Left ventricle myocardium inferior (tissue), 1 donor: ENCODE data around the gene PCDHB11. TPM values are rescaled to one million over a fixed set of nuclear protein-coding genes. Genes with fewer than 3 reads are reported as not detected.
"Not testable (repeated sequence)": the region's sequence is repeated elsewhere in the genome, so short reads cannot be mapped to it uniquely, and the experiment has no call there.

Experiments
- DNase-seq: peaks from one replicate; pipeline ENCODE4 v3.0.0-alpha.2; 2020
- H3K27ac ChIP-seq: fragments of 200-600 bp; replicated peaks from 2 replicates; pipeline ENCODE4 v1.8.0; 2021
- H3K27me3 ChIP-seq: fragments of 200-600 bp; 2 replicates; pipeline ENCODE4 v1.8.0; 2021; ENCODE audit warnings: low read depth
- H3K36me3 ChIP-seq: fragments of 200-600 bp; 2 replicates; pipeline ENCODE4 v1.8.0; 2021
- H3K4me1 ChIP-seq: fragments of 200-600 bp; 2 replicates; pipeline ENCODE4 v1.8.0; 2021
- H3K4me3 ChIP-seq: fragments of 200-600 bp; 2 replicates; pipeline ENCODE4 v1.8.0; 2021; ENCODE audit warnings: mild to moderate bottlenecking, moderate library complexity
- H3K9me3 ChIP-seq: fragments of 200-600 bp; replicated peaks from 2 replicates; pipeline ENCODE4 v1.8.0; 2021
- CTCF ChIP-seq: fragments of 200-600 bp; IDR thresholded peaks from 2 replicates; pipeline ENCODE4 v1.8.0; 2021; ENCODE audit warnings: antibody characterized with exemption, mild to moderate bottlenecking, borderline replicate concordance
- intact Hi-C: fragments of 100-400 bp; cut with micrococcal nuclease; formaldehyde crosslinking; loops from one replicate; pipeline ENCODE4 v1.11.0; 2022
- total RNA-seq: library from RNA; stranded (reverse); fragmentation: NEBNext Ultra II Directional; extraction: Animal tissue kit (Norgen Biotek cat#: 25700); gene quantifications from one replicate; pipeline ENCODE4 v1.2.1, GENCODE V29; 2021
- donor health status: DM: no; HTN: yes; CAD: no; lungs with severe emphysema.

Gene PCDHB11
- total RNA-seq, 1 donor from 2014 or later, result 0.77 TPM

DNA sequence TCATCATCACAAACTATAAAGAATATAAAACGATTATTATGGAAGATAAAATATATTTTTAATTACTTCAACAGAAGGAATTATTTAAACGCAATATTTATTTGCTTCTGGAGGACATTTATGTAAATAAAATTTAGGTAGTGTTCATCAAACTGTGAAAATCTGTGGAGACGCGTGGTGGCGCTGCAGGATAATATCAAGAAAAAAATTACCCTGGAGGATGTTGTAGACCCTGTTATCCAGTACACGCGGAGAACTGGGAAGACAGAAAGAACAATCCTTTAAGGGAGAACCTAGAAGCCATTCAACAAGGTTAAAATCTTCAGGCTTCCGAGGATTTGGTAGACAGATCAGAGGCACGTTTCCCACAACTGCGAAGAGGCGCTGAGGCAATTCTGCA is 9.1 kb downstream of the PCDHB11 start, which contains the start of gene PCDHB12:
PCDHB12 (plus strand) TSS at position 242 of the 400 bp plus-strand sequence. CDS start 189 bp downstream, outside the sequence.
- H3K27ac ChIP-seq, result no peak within 1 kb of the TSS
- peaks cover 95% of the 10 kb centered on the region for H3K9me3 ChIP-seq
- H3K4me1 ChIP-seq, result no peaks in the 10 kb centered on the region
- peak within 1 kb of the TSS; percentile 46 for H3K4me3 ChIP-seq
- intact Hi-C loops, result no loop called here
- peak; percentile 53 for TF ChIP-seq CTCF
- no peak for DNase-seq
- H3K36me3 ChIP-seq, result peaks cover 3% of the 10 kb centered on the region
- H3K27me3 ChIP-seq, result peaks cover 55% of the 10 kb centered on the region

GRCh38 chr5:141210281-141210680 is 10.9 kb downstream of the PCDHB11 start:
- H3K36me3 ChIP-seq, DNase-seq, H3K4me1 ChIP-seq, H3K27ac ChIP-seq, H3K4me3 ChIP-seq, intact Hi-C loops: not testable (repeated sequence)
- peaks cover 46% of the 10 kb centered on the region for H3K27me3 ChIP-seq
- peaks cover 92% of the 10 kb centered on the region for H3K9me3 ChIP-seq

DNA sequence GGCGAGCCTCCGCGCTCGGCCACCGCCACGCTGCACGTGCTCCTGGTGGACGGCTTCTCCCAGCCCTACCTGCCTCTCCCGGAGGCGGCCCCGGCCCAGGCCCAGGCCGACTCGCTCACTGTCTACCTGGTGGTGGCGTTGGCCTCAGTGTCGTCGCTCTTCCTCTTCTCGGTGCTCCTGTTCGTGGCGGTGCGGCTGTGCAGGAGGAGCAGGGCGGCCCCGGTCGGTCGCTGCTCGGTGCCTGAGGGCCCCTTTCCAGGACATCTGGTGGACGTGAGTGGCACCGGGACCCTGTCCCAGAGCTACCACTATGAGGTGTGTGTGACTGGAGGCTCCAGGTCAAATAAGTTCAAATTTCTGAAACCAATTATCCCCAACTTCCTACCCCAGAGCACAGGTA is 11.4 kb downstream of the PCDHB11 start:
- H3K4me3 ChIP-seq, intact Hi-C loops, H3K27ac ChIP-seq, H3K4me1 ChIP-seq, DNase-seq, H3K36me3 ChIP-seq: not testable (repeated sequence)
- Histone ChIP-seq H3K9me3 (peaks cover 91% of the 10 kb centered on the region), H3K27me3 (peaks cover 46% of the 10 kb centered on the region)

- peaks cover 30% of the 10 kb centered on the region for H3K27me3 ChIP-seq
- intact Hi-C loops, H3K4me1 ChIP-seq: not testable (repeated sequence)
- peak within 1 kb of the TSS; percentile 56 for H3K4me3 ChIP-seq
- peaks cover 21% of the 10 kb centered on the region for H3K36me3 ChIP-seq
- DNase-seq, result peak; percentile 71
- H3K9me3 ChIP-seq, result peaks cover 92% of the 10 kb centered on the region
- TF ChIP-seq CTCF, result peak; percentile 61
- peak within 1 kb of the TSS; percentile 31 for H3K27ac ChIP-seq
Measured at GRCh38 chr5:141213656-141214339, 14.4 kb downstream of the PCDHB11 start, which contains the start of gene PCDHB13. Gene PCDHB13, plus strand, starts transcription at chr5:141213919. Its CDS starts 205 bp downstream, at chr5:141214124.

DNA sequence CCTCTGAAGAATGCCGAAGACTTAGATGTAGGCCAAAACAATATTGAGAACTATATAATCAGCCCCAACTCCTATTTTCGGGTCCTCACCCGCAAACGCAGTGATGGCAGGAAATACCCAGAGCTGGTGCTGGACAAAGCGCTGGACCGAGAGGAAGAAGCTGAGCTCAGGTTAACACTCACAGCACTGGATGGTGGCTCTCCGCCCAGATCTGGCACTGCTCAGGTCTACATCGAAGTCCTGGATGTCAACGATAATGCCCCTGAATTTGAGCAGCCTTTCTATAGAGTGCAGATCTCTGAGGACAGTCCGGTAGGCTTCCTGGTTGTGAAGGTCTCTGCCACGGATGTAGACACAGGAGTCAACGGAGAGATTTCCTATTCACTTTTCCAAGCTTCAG is 15.2 kb downstream of the PCDHB11 start:
- Histone ChIP-seq H3K27me3 (peaks cover 22% of the 10 kb centered on the region), H3K36me3 (peaks cover 28% of the 10 kb centered on the region), H3K9me3 (peaks cover 92% of the 10 kb centered on the region), H3K4me3 (peak overlapping the region; percentile 37)
- DNase-seq, H3K27ac ChIP-seq, intact Hi-C loops, H3K4me1 ChIP-seq: not testable (repeated sequence)

GRCh38 chr5:141215504-141215903 is 16.1 kb downstream of the PCDHB11 start:
- H3K4me1 ChIP-seq, H3K4me3 ChIP-seq, DNase-seq, H3K27ac ChIP-seq, intact Hi-C loops: not testable (repeated sequence)
- Histone ChIP-seq H3K36me3 (peaks cover 35% of the 10 kb centered on the region), H3K9me3 (peaks cover 92% of the 10 kb centered on the region), H3K27me3 (peaks cover 13% of the 10 kb centered on the region)

GRCh38 chr5:141216035-141216434 is 16.6 kb downstream of the PCDHB11 start:
- H3K27ac ChIP-seq, H3K27me3 ChIP-seq, H3K4me3 ChIP-seq, intact Hi-C loops, H3K4me1 ChIP-seq, DNase-seq: not testable (repeated sequence)
- H3K9me3 ChIP-seq, result peaks cover 94% of the 10 kb centered on the region
- peaks cover 40% of the 10 kb centered on the region for H3K36me3 ChIP-seq

DNA sequence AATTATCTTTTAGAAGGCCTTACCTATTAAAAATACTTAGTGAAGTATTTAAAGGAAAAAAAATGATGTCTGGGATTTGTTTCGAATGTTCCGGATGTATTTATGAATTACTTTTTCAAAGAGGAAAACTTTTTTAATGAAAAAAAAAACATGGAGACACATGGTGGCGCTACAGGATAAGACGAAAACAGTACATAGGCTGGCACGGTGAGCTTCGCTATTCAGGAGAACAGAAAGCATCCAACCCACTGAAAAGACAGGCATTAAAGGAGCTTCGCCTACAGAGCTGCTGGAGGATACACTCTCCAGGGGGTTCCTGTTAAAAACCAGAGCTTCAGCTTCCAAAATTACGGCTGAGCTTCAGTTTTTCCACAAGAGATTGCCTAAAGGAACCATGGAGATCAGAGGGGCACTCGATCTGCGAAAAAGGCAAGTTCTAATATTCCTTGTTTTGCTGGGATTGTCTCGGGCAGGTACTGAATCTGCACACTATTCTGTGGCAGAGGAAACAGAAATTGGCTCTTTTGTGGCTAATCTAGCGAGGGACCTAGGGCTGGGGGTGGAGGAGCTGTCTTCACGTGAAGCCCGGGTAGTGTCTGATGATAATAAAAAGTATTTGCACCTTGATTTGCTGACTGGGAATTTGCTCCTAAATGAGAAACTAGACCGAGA is 23.8 kb downstream of the PCDHB11 start, which contains the start of gene PCDHB14:
PCDHB14 (plus strand) TSS at position 232 of the 672 bp plus-strand sequence; CDS start at position 395, 163 bp downstream.
- Histone ChIP-seq H3K9me3 (peaks cover 99% of the 10 kb centered on the region), H3K27ac (no peak within 1 kb of the TSS), H3K27me3 (no peaks in the 10 kb centered on the region), H3K36me3 (peaks cover 38% of the 10 kb centered on the region), H3K4me1 (no peaks in the 10 kb centered on the region), H3K4me3 (peak within 1 kb of the TSS; percentile 47)
- intact Hi-C loops, result no loop called here
- TF ChIP-seq CTCF, result no peak
- DNase-seq, result no peak

DNA sequence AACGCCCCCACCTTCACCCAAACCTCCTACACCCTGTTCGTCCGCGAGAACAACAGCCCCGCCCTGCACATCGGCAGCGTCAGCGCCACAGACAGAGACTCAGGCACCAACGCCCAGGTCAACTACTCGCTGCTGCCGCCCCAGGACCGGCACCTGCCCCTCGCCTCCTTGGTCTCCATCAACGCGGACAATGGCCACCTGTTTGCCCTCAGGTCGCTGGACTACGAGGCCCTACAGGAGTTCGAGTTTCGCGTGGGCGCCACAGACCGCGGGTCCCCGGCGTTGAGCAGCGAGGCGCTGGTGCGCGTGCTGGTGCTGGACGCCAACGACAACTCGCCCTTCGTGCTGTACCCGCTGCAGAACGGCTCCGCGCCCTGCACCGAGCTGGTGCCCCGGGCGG is 25.4 kb downstream of the PCDHB11 start:
- H3K27ac ChIP-seq, H3K4me3 ChIP-seq, DNase-seq, intact Hi-C loops, H3K27me3 ChIP-seq, H3K4me1 ChIP-seq: not testable (repeated sequence)
- Histone ChIP-seq H3K9me3 (peaks cover 95% of the 10 kb centered on the region), H3K36me3 (peaks cover 25% of the 10 kb centered on the region)

DNA sequence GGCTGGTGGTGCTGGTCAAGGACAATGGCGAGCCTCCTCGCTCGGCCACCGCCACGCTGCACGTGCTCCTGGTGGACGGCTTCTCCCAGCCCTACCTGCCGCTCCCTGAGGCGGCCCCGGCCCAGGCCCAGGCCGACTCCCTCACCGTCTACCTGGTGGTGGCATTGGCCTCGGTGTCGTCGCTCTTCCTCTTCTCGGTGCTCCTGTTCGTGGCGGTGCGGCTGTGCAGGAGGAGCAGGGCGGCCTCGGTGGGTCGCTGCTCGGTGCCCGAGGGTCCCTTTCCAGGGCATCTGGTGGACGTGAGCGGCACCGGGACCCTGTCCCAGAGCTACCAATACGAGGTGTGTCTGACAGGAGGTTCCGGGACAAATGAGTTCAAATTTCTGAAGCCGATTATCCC is 26.0 kb downstream of the PCDHB11 start:
- DNase-seq, H3K4me3 ChIP-seq, H3K27ac ChIP-seq, H3K4me1 ChIP-seq, intact Hi-C loops, H3K27me3 ChIP-seq: not testable (repeated sequence)
- Histone ChIP-seq H3K9me3 (peaks cover 94% of the 10 kb centered on the region), H3K36me3 (peaks cover 20% of the 10 kb centered on the region)
